H1 (cell line): ENCODE data around the gene SLC37A1. TPM values are rescaled to one million over a fixed set of nuclear protein-coding genes. Genes with fewer than 3 reads are reported as not detected.

Experiments
- CTCF ChIA-PET: fragments of 300-600 bp; sonication (Branson Sonifier 250); formaldehyde crosslinking; loops from one replicate; lab custom pipeline; 2021; ENCODE audit not compliant: partially characterized antibody; lab: Charles Lee
- POLR2A ChIA-PET: fragments of 300-600 bp; sonication (Branson Sonifier 250); formaldehyde crosslinking; loops from one replicate; lab custom pipeline; 2021; ENCODE audit warnings: inconsistent platforms; ENCODE audit not compliant: partially characterized antibody; lab: Charles Lee
- DNase-seq, 2 experiments: peaks; one replicate each; pipeline versions ENCODE4 v3.0.0 to v3.0.0-alpha.2; 2010 to 2022; ENCODE audit warnings: low spot score in 2 of 2, low read depth in 1 of 2, mixed read lengths in 1 of 2
- FAIRE-seq: peaks from 2 replicates; lab custom pipeline; 2011; peaks lifted over from hg19 to GRCh38; lab: Jason Lieb, UNC
- H2AFZ ChIP-seq: 2 replicates; pipeline ENCODE4 v1.8.1; 2012; ENCODE audit warnings: low read length, inconsistent platforms
- H2AK5ac ChIP-seq: 2 replicates; pipeline ENCODE4 v1.6.1; 2013; ENCODE audit warnings: low read depth, low read length
- H2BK120ac ChIP-seq: replicated peaks from 2 replicates; pipeline ENCODE3; 2013; ENCODE audit warnings: low read depth, low read length, inconsistent platforms
- H2BK12ac ChIP-seq: 2 replicates; pipeline ENCODE4 v1.6.1; 2013; ENCODE audit warnings: low read depth, low read length
- H2BK15ac ChIP-seq: 2 replicates; pipeline ENCODE4 v1.6.1; 2013; ENCODE audit warnings: low read length
- H2BK20ac ChIP-seq: 2 replicates; pipeline ENCODE4 v1.6.1; 2013; ENCODE audit warnings: low read length
- H2BK5ac ChIP-seq: 2 replicates; pipeline ENCODE4 v1.6.1; 2013; ENCODE audit warnings: low read depth, low read length
- H3K14ac ChIP-seq: 2 replicates; pipeline ENCODE4 v1.6.1; 2013; ENCODE audit warnings: inconsistent platforms; ENCODE audit not compliant: insufficient read length
- H3K18ac ChIP-seq: 2 replicates; pipeline ENCODE4 v1.6.1; 2013; ENCODE audit warnings: low read length; ENCODE audit errors: extremely low read depth
- H3K23ac ChIP-seq: 2 replicates; pipeline ENCODE4 v1.6.1; 2013; ENCODE audit warnings: inconsistent platforms; ENCODE audit not compliant: insufficient read length
- H3K23me2 ChIP-seq: 2 replicates; pipeline ENCODE4 v1.6.1; 2013; ENCODE audit warnings: low read depth, low read length
- H3K27ac ChIP-seq: 2 replicates; pipeline ENCODE4 v1.6.1; 2011; ENCODE audit warnings: low read depth, low read length, inconsistent platforms
- H3K27me3 ChIP-seq, 4 experiments: replicated peaks in 1 of 4; 1 replicate in 1 of 4; 2 replicates in 3 of 4; pipeline versions ENCODE4 v1.6.1 to v1.8.1; 2011 to 2013; ENCODE audit warnings: low read length in 3 of 4, mild to moderate bottlenecking in 3 of 4, inconsistent platforms in 2 of 4, mixed read lengths in 2 of 4, moderate library complexity in 1 of 4; ENCODE audit not compliant: control insufficient read depth in 3 of 4, insufficient read depth in 3 of 4; ENCODE audit errors: extremely low read depth in 1 of 4
- H3K36me3 ChIP-seq, 4 experiments: 2 replicates each; pipeline versions ENCODE4 v1.6.1 to v1.8.1; 2011 to 2013; ENCODE audit warnings: mild to moderate bottlenecking in 4 of 4, low read length in 3 of 4, moderate library complexity in 2 of 4, control low read depth in 1 of 4, inconsistent platforms in 1 of 4; ENCODE audit not compliant: insufficient read depth in 4 of 4, control insufficient read depth in 2 of 4
- H3K4ac ChIP-seq: replicated peaks from 2 replicates; pipeline ENCODE3; 2013; ENCODE audit warnings: low read length, low read depth, mixed read lengths, inconsistent platforms; ENCODE audit not compliant: insufficient read length
- H3K4me1 ChIP-seq, 4 experiments: replicated peaks in 1 of 4; 1 replicate in 1 of 4; 2 replicates in 3 of 4; pipeline versions ENCODE4 v1.6.1 to v1.8.1; 2011 to 2013; ENCODE audit warnings: low read length in 3 of 4, inconsistent platforms in 2 of 4, mixed read lengths in 1 of 4; ENCODE audit not compliant: insufficient read depth in 4 of 4, control insufficient read depth in 3 of 4
- H3K4me2 ChIP-seq, 2 experiments: 2 replicates each; pipeline versions ENCODE4 v1.6.1 to v1.8.1; 2011 to 2013; ENCODE audit warnings: low read depth in 2 of 2, low read length in 2 of 2, control low read depth in 1 of 2, inconsistent platforms in 1 of 2, mild to moderate bottlenecking in 1 of 2; ENCODE audit not compliant: insufficient read depth in 1 of 2
- H3K4me3 ChIP-seq, 4 experiments: fragments of 200-600, 300-600 bp in 1 of 4; sonication (generic), shearing (Covaris generic), sonication (Bioruptor Twin) in 1 of 4; 2 replicates each; pipeline versions ENCODE4 v1.5.1 to v1.8.1; 2011 to 2016; ENCODE audit warnings: low read length in 4 of 4, low read depth in 3 of 4, control low read depth in 2 of 4, inconsistent platforms in 2 of 4, mild to moderate bottlenecking in 2 of 4, mixed read lengths in 1 of 4, moderate library complexity in 1 of 4; ENCODE audit not compliant: insufficient read depth in 2 of 4; ENCODE audit errors: extremely low read depth in 1 of 4
- H3K56ac ChIP-seq: replicated peaks from 2 replicates; pipeline ENCODE3; 2013; ENCODE audit warnings: low read depth, mild to moderate bottlenecking, mixed read lengths, low read length, inconsistent platforms; ENCODE audit not compliant: insufficient read length
- H3K79me1 ChIP-seq: 2 replicates; pipeline ENCODE4 v1.6.1; 2013; ENCODE audit warnings: low read depth, low read length, control low read depth
- H3K79me2 ChIP-seq, 2 experiments: 2 replicates each; pipeline versions ENCODE4 v1.6.1 to v1.8.1; 2012 to 2013; ENCODE audit warnings: low read length in 2 of 2, mild to moderate bottlenecking in 2 of 2, inconsistent platforms in 1 of 2; ENCODE audit not compliant: insufficient read depth in 2 of 2, control insufficient read depth in 1 of 2
- H3K9ac ChIP-seq, 4 experiments: replicated peaks in 1 of 4; 1 replicate in 1 of 4; 2 replicates in 3 of 4; pipeline versions ENCODE4 v1.6.1 to v1.8.1; 2011 to 2013; ENCODE audit warnings: low read depth in 3 of 4, low read length in 3 of 4, control low read depth in 2 of 4, mild to moderate bottlenecking in 2 of 4, moderate library complexity in 2 of 4, inconsistent platforms in 1 of 4; ENCODE audit errors: extremely low read depth in 1 of 4
- H3K9me3 ChIP-seq, 2 experiments: 2 replicates each; pipeline versions ENCODE4 v1.6.1 to v1.8.1; 2012 to 2013; ENCODE audit warnings: mild to moderate bottlenecking in 2 of 2, moderate library complexity in 2 of 2, control low read depth in 1 of 2, inconsistent platforms in 1 of 2, low read depth in 1 of 2, low read length in 1 of 2, mixed read lengths in 1 of 2; ENCODE audit not compliant: insufficient read depth in 2 of 2
- H4K20me1 ChIP-seq, 2 experiments: replicated peaks in 1 of 2; 2 replicates each; pipeline versions ENCODE3 to v1.8.1; 2011 to 2013; ENCODE audit warnings: inconsistent platforms in 2 of 2, low read length in 2 of 2, mild to moderate bottlenecking in 1 of 2; ENCODE audit not compliant: insufficient read depth in 2 of 2, control insufficient read depth in 1 of 2
- H4K5ac ChIP-seq: 2 replicates; pipeline ENCODE4 v1.6.1; 2013; ENCODE audit warnings: low read length, low read depth, mixed read lengths, inconsistent platforms; ENCODE audit not compliant: insufficient read length
- H4K8ac ChIP-seq: 2 replicates; pipeline ENCODE4 v1.8.0; 2013; ENCODE audit warnings: mild to moderate bottlenecking, moderate library complexity, low read length, inconsistent platforms; ENCODE audit not compliant: insufficient read depth; ENCODE audit errors: extremely low read depth
- H4K91ac ChIP-seq: replicated peaks from 2 replicates; pipeline ENCODE3; 2013; ENCODE audit warnings: low read length, mixed read lengths, inconsistent platforms; ENCODE audit not compliant: insufficient read length
- BACH1 ChIP-seq: IDR thresholded peaks from 2 replicates; pipeline ENCODE4 v1.6.1; 2012; ENCODE audit warnings: low read length, improper control_type of control experiment
- CEBPB ChIP-seq: IDR thresholded peaks from 2 replicates; pipeline ENCODE4 v1.6.1; 2012; ENCODE audit warnings: low read depth, low read length
- CHD1 ChIP-seq: IDR thresholded peaks from 2 replicates; pipeline ENCODE4 v1.6.1; 2012; ENCODE audit warnings: low read depth, low read length, improper control_type of control experiment
- EGR1 ChIP-seq: IDR thresholded peaks from 2 replicates; pipeline ENCODE4 v1.6.1; 2011; ENCODE audit warnings: low read depth, low read length, borderline replicate concordance
- EZH2 ChIP-seq: fragments of 200-600 bp; sonication (generic); IDR thresholded peaks from 2 replicates; pipeline ENCODE4 v1.7.1; 2012; ENCODE audit warnings: low read depth, mild to moderate bottlenecking, moderate library complexity, low read length, inconsistent platforms; ENCODE audit not compliant: severe bottlenecking
- FOSL1 ChIP-seq: IDR thresholded peaks from 2 replicates; pipeline ENCODE4 v1.6.1; 2011; ENCODE audit warnings: mild to moderate bottlenecking, low read depth, low read length, moderate library complexity; ENCODE audit not compliant: insufficient read depth
- HDAC6 ChIP-seq: IDR thresholded peaks from one replicate; pipeline ENCODE4 v1.7.1; 2012; ENCODE audit warnings: low read depth, mild to moderate bottlenecking, inconsistent platforms, low read length, moderate library complexity
- JUN ChIP-seq: IDR thresholded peaks from 2 replicates; pipeline ENCODE4 v1.6.1; 2011; ENCODE audit warnings: low read depth, mild to moderate bottlenecking, improper control_type of control experiment, low read length
- KDM5A ChIP-seq: fragments of 200-600 bp; IDR thresholded peaks from 2 replicates; pipeline ENCODE4 v1.7.1; 2012; ENCODE audit warnings: mild to moderate bottlenecking, low read length, inconsistent platforms, mixed read lengths
- POLR2A ChIP-seq, 2 experiments: IDR thresholded peaks; 1 replicate in 1 of 2; 2 replicates in 1 of 2; pipeline ENCODE4 v1.6.1; 2011; ENCODE audit warnings: low read depth in 2 of 2, low read length in 2 of 2, mild to moderate bottlenecking in 2 of 2; ENCODE audit errors: control extremely low read depth in 1 of 2
- POLR2AphosphoS5 ChIP-seq: IDR thresholded peaks from 2 replicates; pipeline ENCODE4 v1.6.1; 2011; ENCODE audit warnings: low read depth, low read length
- SIRT6 ChIP-seq: IDR thresholded peaks from one replicate; pipeline ENCODE4 v1.7.1; 2012; ENCODE audit warnings: low read length, inconsistent platforms
- SIX5 ChIP-seq: IDR thresholded peaks from 2 replicates; pipeline ENCODE4 v1.6.1; 2011; ENCODE audit warnings: mild to moderate bottlenecking, low read depth, low read length
- SRF ChIP-seq: IDR thresholded peaks from 2 replicates; pipeline ENCODE4 v1.6.1; 2011; ENCODE audit warnings: mild to moderate bottlenecking, low read depth, low read length, moderate library complexity
- TAF1 ChIP-seq: IDR thresholded peaks from 2 replicates; pipeline ENCODE4 v1.6.1; 2011; ENCODE audit warnings: mild to moderate bottlenecking, low read depth, low read length
- TBP ChIP-seq: IDR thresholded peaks from 2 replicates; pipeline ENCODE4 v1.6.1; 2011; ENCODE audit warnings: low read depth, low read length, improper control_type of control experiment
- WGBS, 2 experiments: shearing (Covaris generic) in 1 of 2; methylation state at CpG; one replicate each; pipeline versions ENCODE4 v1.1.6 to v1.1.7; 2013 to 2015; ENCODE audit warnings: low lambda C conversion rate in 2 of 2, mixed read lengths in 2 of 2, inconsistent platforms in 1 of 2, low coverage in 1 of 2, missing lambda C conversion rate in 1 of 2; ENCODE audit not compliant: insufficient replicate concordance in 2 of 2, insufficient coverage in 1 of 2, insufficient read length in 1 of 2; ENCODE audit errors: extremely low coverage in 1 of 2, missing lambda C conversion rate in 1 of 2; 5-methylcytosine and 5-hydroxymethylcytosine counted together
- polyA plus RNA-seq, 7 experiments: library from polyadenylated mRNA; depleted of rRNA in 3 of 7; stranded (reverse) in 5 of 7; unstranded in 2 of 7; fragments of >200 nt in 5 of 7; fragments of 200-250 nt in 2 of 7; gene quantifications; 1 replicate in 5 of 7; 2 replicates in 1 of 7; 4 replicates in 1 of 7; pipeline versions ENCODE4 v1.2.1 to v1.2.3, GENCODE V29; 2011 to 2013; ENCODE audit warnings: missing spikeins in 2 of 7, mixed read lengths in 2 of 7
- total RNA-seq: library from RNA; stranded (reverse); fragmentation: NEBNext Ultra II Directional; extraction: Animal tissue kit (Norgen Biotek cat#: 25700); gene quantifications from 2 replicates; pipeline ENCODE4 v1.2.1, GENCODE V29; 2021

The SLC37A1 gene
- total and polyA plus RNA-seq, 2 of the 8 experiments (the other 6 are each of a cell fraction or from before 2014, with no cell fraction given) = 15.6 to 30.9 TPM

GRCh38 chr21:42522771-42523170 lies 9.1 kb downstream of the SLC37A1 start:
- Histone ChIP-seq H2BK12ac (no peak overlapping the region), H3K4me3 (no peak overlapping the region), H2AFZ (no peak overlapping the region), H3K4me1 (peaks cover 8 to 22% (median 14%) of the 10 kb centered on the region in 4 experiments), H3K27ac (no peak overlapping the region), H3K79me1 (peaks cover 2% of the 10 kb centered on the region; the same call in 1 of the 2 replicates), H4K8ac (no peak overlapping the region), H3K14ac (no peak overlapping the region), H3K4ac (no peak overlapping the region), H2BK15ac (no peak overlapping the region), H2BK20ac (no peak overlapping the region), H3K27me3 (no peaks in the 10 kb centered on the region), H4K91ac (no peak overlapping the region), H3K9me3 (no peaks in the 10 kb centered on the region), H2BK120ac (no peak overlapping the region), H4K20me1 (no peaks in the 10 kb centered on the region), H2AK5ac (peak overlapping the region; percentile 41; the same call in 1 of the 2 replicates), H3K23ac (no peak overlapping the region), H3K4me2 (no peak overlapping the region), H3K36me3 (peaks cover 0 to 38% (median 18%) of the 10 kb centered on the region in 4 experiments), H3K79me2 (peaks cover 0 to 13% of the 10 kb centered on the region in 2 experiments; a peak in 2 of 4 replicates), H3K23me2 (no peaks in the 10 kb centered on the region), H3K9ac (no peak overlapping the region), H3K56ac (no peak overlapping the region), H2BK5ac (no peak overlapping the region), H4K5ac (no peak overlapping the region), H3K18ac (no peak overlapping the region)
- DNase-seq (no peak), FAIRE-seq (no peak)
- CTCF ChIA-PET = interaction anchor here (1.2 kb wide), 2 partner anchors 13 to 198 kb away, joined by 4 read pairs; no protein-coding TSS in a partner anchor
- TF ChIP-seq BACH1 (no peak), JUN (no peak), SIX5 (no peak), CHD1 (no peak), POLR2AphosphoS5 (no peak), TAF1 (no peak), SRF (no peak), FOSL1 (no peak), SIRT6 (no peak), EZH2 (no peak), HDAC6 (no peak), TBP (no peak), KDM5A (no peak), EGR1 (no peak), CEBPB (no peak), POLR2A (IDR thresholded peaks at IDR 0.05; ENCODE audit: control extremely low read depth in 1 of 2, low read depth in 2 of 2, low read length in 2 of 2) (no peak)
- 84% methylated on average over 8 of the region's 8 CpGs; no CpG with 5 or more reads in 1 of the 2 experiments for WGBS, 2 experiments
- POLR2A ChIA-PET = interaction anchor here (3.3 kb wide), 1 partner anchor 9 kb away, joined by 19 read pairs; the partner anchor contains the start of gene SLC37A1
